HG03354 (cell line): ENCODE data around the gene DOK1.

Source experiments
- ATAC-seq: cut with Tn5 transposase; IDR thresholded peaks from one replicate; pipeline ENCODE4 v1.9.1; 2021; ENCODE audit warnings: mild to moderate bottlenecking; ENCODE audit not compliant: unreplicated experiment, poor library complexity, severe bottlenecking

Gene DOK1

GRCh38 chr2:74587664-74588277 lies 33.3 kb downstream of the DOK1 start:
- ATAC-seq: peak; percentile 75

DNA sequence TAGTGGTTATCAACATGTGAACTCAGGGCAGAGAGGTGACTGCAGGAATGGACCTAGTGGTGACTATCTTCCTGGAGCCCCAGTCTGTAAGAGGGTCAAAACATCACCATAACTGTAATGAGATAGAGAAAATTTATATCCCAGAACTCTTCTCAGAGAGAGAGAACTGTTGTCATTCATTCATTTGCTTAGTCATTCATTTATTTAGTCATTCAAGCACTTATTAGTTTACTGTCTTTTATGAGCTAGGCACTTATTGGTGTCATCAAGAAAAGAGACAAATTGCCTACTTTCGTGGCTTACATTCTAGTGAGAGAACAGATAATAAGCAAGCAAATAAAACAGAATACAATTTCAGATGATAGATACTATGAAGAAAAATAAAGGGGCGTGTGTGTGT lies 34.1 kb downstream of the DOK1 start:
- ATAC-seq: no peak

DNA sequence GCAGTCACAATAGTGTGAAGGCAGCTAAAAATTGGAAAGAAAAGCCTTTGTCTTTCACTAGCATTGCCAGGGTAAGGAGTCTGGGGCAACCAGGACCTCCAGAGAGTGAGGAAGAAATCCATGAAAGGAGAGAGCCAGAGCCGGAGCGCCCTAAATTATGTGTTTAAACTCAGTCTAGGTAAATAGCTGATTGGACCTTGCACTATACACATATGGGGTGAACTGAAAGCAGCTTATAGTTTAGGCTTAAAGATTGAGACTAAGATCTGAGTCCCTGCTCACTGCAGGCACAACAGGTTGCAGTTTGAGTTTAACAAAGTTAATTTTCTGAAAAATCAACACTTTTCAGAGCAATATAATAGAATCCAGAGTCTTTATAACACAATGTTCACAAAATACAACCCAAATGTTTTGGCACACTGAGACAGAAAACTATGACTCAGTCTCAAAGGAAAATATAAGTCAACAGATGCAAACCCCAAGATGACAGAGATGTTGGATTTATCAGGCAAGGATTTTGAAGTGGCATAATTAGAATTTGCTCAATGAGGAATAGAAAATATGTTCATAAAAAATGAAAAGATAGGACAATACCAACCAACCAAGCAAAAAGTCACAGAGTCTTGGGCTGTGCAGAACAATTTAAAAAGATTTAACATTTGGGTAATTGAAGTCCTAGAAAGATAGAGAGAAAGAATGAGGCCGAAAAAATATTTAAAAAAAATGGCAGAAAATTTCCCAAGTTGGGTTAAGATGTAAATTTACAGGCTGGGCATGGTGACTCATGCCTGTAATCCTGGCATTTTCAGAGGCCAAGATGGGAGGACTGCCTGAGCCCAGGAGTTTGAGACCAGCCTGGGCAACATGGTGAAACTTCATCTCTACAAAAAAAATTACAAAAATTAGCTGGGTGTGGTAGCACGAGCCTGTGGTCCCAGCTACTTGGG lies 39.6 kb downstream of the DOK1 start:
- ATAC-seq: no peak

- ATAC-seq: no peak
Measured at GRCh38 chr2:74596584-74596983, 42.1 kb downstream of the DOK1 start.

DNA sequence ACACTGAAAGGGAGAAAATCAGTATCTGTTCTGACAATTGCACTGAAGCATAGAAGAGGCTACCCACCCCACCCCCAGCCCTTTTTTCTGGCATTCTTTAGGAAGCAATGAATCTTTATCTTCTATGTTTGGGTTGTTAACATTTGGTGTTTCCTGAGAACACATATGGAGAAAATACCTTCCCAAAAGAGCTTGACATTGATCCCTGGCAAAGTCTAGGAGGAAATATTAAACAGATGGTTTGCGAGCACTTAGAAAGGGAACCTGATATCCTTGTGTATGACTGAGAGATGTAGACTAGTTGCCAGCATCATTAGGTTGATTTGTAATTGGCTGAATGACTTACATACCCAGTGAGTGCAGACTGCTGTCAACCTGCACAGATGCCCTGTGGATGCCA lies 42.9 kb downstream of the DOK1 start:
- no peak for ATAC-seq

GRCh38 chr2:74599676-74600075 lies 45.2 kb downstream of the DOK1 start:
- no peak for ATAC-seq

GRCh38 chr2:74602586-74603281 lies 48.2 kb downstream of the DOK1 start:
- ATAC-seq: no peak

DNA sequence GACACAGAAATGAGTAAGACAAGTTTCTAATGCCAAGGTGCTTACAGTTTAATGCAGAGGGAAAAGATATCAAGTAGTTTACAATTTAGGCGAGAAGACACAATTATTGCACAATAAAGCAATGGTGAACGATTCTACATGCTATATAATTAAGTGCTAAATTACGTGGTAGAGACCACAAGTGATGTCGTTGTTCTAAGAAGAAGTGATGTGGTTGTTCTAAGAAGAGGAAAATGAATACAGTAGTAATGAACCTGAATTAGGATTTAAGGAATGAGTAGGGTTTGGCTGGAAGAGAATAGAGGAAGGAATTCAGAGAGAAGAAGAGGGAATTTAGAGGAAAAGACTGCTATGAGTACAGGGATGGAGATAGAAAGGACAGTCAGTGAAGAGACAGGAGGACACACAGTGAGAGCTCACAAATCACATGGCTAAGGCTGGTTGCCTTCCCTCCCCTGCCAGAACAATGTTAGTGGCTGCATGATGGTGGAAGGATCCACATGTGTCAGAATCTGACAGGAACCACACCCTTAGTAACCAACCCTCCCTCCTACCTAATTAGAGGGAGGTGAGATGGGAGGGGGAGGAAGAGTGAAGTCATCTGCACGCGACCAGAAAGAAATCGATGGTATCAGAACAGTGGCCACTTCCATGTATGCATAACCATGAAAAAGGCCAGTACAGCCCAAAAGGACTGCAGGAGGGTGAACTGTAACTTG lies 48.9 kb downstream of the DOK1 start:
- ATAC-seq: no peak

DNA sequence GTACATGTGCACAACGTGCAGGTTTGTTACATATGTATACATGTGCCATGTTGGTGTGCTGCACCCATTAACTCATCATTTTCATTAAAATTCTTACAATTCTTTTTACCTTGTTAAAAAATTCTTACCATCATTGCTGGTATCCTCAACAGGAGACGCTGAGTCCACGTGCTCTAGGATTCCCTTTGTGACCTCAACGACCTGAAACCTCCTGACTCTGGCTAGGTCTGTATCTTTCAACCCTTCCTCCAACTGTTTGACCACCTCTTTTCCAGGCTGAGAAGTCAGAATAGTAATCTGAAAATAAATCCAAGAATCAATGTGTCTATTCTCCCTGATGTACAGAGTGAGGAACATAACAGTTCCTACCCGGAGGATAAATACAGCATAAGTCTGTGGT lies 52.4 kb downstream of the DOK1 start:
- ATAC-seq: no peak
